HEK293 (cell line): Measurements from ENCODE around the gene FLYWCH1.

Experiments used
- FEZF1 ChIP-seq: fragments of 450-650 bp; formaldehyde crosslinking; IDR thresholded peaks from 2 replicates; pipeline ENCODE4 v1.5.1; 2016; ENCODE audit warnings: missing biosample characterization, missing genetic modification characterization
- GLI4 ChIP-seq: fragments of 450-650 bp; formaldehyde crosslinking; IDR thresholded peaks from 2 replicates; pipeline ENCODE4 v1.5.1; 2016; ENCODE audit warnings: missing biosample characterization, missing genetic modification characterization
- KLF1 ChIP-seq: fragments of 450-650 bp; formaldehyde crosslinking; IDR thresholded peaks from 2 replicates; pipeline ENCODE4 v1.5.1; 2016; ENCODE audit warnings: missing biosample characterization, missing genetic modification characterization
- MEIS1 ChIP-seq: sonication (generic); formaldehyde crosslinking; IDR thresholded peaks from 2 replicates; pipeline ENCODE4 v1.8.1; 2022; ENCODE audit warnings: missing genetic modification reagents, mild to moderate bottlenecking, borderline replicate concordance
- PRDM10 ChIP-seq: fragments of 450-650 bp; formaldehyde crosslinking; IDR thresholded peaks from 2 replicates; pipeline ENCODE4 v1.5.1; 2016; ENCODE audit warnings: missing biosample characterization, missing genetic modification characterization
- SCRT1 ChIP-seq: fragments of 450-650 bp; formaldehyde crosslinking; IDR thresholded peaks from 2 replicates; pipeline ENCODE4 v1.5.1; 2016; ENCODE audit warnings: missing biosample characterization, missing genetic modification characterization, borderline replicate concordance
- SCRT2 ChIP-seq: fragments of 450-650 bp; formaldehyde crosslinking; IDR thresholded peaks from 2 replicates; pipeline ENCODE4 v1.5.1; 2016; ENCODE audit warnings: missing biosample characterization, missing genetic modification characterization
- SP7 ChIP-seq: fragments of 450-650 bp; formaldehyde crosslinking; IDR thresholded peaks from 2 replicates; pipeline ENCODE4 v1.5.1; 2016; ENCODE audit warnings: missing biosample characterization, missing genetic modification characterization
- ZFP37 ChIP-seq: fragments of 450-650 bp; formaldehyde crosslinking; IDR thresholded peaks from 2 replicates; pipeline ENCODE4 v1.5.1; 2016; ENCODE audit warnings: missing biosample characterization, missing genetic modification characterization
- ZNF184 ChIP-seq: fragments of 450-650 bp; IDR thresholded peaks from 2 replicates; pipeline ENCODE4 v1.5.1; 2018; ENCODE audit warnings: missing biosample characterization, mild to moderate bottlenecking, missing genetic modification characterization
- ZNF19 ChIP-seq: fragments of 450-650 bp; formaldehyde crosslinking; IDR thresholded peaks from 2 replicates; pipeline ENCODE4; 2016; ENCODE audit warnings: missing biosample characterization, missing genetic modification characterization, low read depth
- ZNF202 ChIP-seq: fragments of 450-650 bp; formaldehyde crosslinking; IDR thresholded peaks from 2 replicates; pipeline ENCODE4 v1.5.1; 2016; ENCODE audit warnings: missing biosample characterization, missing genetic modification characterization, borderline replicate concordance
- ZNF211 ChIP-seq: fragments of 450-650 bp; formaldehyde crosslinking; IDR thresholded peaks from 2 replicates; pipeline ENCODE4 v1.5.1; 2016; ENCODE audit warnings: low read depth, missing biosample characterization, missing genetic modification characterization
- ZNF214 ChIP-seq: fragments of 450-650 bp; formaldehyde crosslinking; IDR thresholded peaks from 2 replicates; pipeline ENCODE4 v1.5.1; 2017; ENCODE audit warnings: missing biosample characterization, mild to moderate bottlenecking, missing genetic modification characterization, borderline replicate concordance
- ZNF223 ChIP-seq: fragments of 450-650 bp; formaldehyde crosslinking; IDR thresholded peaks from 2 replicates; pipeline ENCODE4 v1.5.1; 2016; ENCODE audit warnings: missing biosample characterization, missing genetic modification characterization
- ZNF350 ChIP-seq: fragments of 450-650 bp; formaldehyde crosslinking; IDR thresholded peaks from 2 replicates; pipeline ENCODE4 v1.5.0; 2017; ENCODE audit warnings: missing biosample characterization, mild to moderate bottlenecking, missing genetic modification characterization
- ZNF404 ChIP-seq: fragments of 450-650 bp; formaldehyde crosslinking; IDR thresholded peaks from 2 replicates; pipeline ENCODE4 v1.5.1; 2017; ENCODE audit warnings: missing biosample characterization, missing genetic modification characterization
- ZNF473 ChIP-seq: fragments of 450-650 bp; formaldehyde crosslinking; IDR thresholded peaks from 2 replicates; pipeline ENCODE4 v1.5.1; 2017; ENCODE audit warnings: missing biosample characterization, missing genetic modification characterization
- ZNF488 ChIP-seq: fragments of 450-650 bp; formaldehyde crosslinking; IDR thresholded peaks from 2 replicates; pipeline ENCODE4 v1.5.1; 2016; ENCODE audit warnings: missing biosample characterization, missing genetic modification characterization
- ZNF510 ChIP-seq: fragments of 450-650 bp; formaldehyde crosslinking; IDR thresholded peaks from 2 replicates; pipeline ENCODE4 v1.5.1; 2018; ENCODE audit warnings: mild to moderate bottlenecking, missing genetic modification characterization, missing biosample characterization; ENCODE audit not compliant: insufficient replicate concordance
- ZNF670 ChIP-seq: fragments of 450-650 bp; formaldehyde crosslinking; IDR thresholded peaks from 2 replicates; pipeline ENCODE4 v1.5.1; 2016; ENCODE audit warnings: missing biosample characterization, missing genetic modification characterization, low read depth
- ZNF677 ChIP-seq: fragments of 450-650 bp; IDR thresholded peaks from 2 replicates; pipeline ENCODE4 v1.5.0; 2018; ENCODE audit warnings: missing biosample characterization, mild to moderate bottlenecking, missing genetic modification characterization, moderate library complexity
- ZNF76 ChIP-seq: fragments of 450-650 bp; formaldehyde crosslinking; IDR thresholded peaks from 2 replicates; pipeline ENCODE4; 2016; ENCODE audit warnings: low read depth, missing biosample characterization, missing genetic modification characterization, borderline replicate concordance
- ZSCAN18 ChIP-seq: fragments of 450-650 bp; formaldehyde crosslinking; IDR thresholded peaks from 2 replicates; pipeline ENCODE4 v1.5.1; 2016; ENCODE audit warnings: missing biosample characterization, missing genetic modification characterization
- ZSCAN30 ChIP-seq: fragments of 450-650 bp; IDR thresholded peaks from 2 replicates; pipeline ENCODE4 v1.5.1; 2018; ENCODE audit warnings: missing biosample characterization, mild to moderate bottlenecking, missing genetic modification characterization, moderate library complexity
- TF ChIP-seq, protein P1 (sequence below): fragments of 450-650 bp; formaldehyde crosslinking; IDR thresholded peaks from 2 replicates; pipeline ENCODE4; 2016; ENCODE audit warnings: missing biosample characterization, missing genetic modification characterization
- TF ChIP-seq, protein P2 (sequence below): fragments of 450-650 bp; formaldehyde crosslinking; IDR thresholded peaks from 2 replicates; pipeline ENCODE4 v1.5.1; 2016; ENCODE audit warnings: missing biosample characterization, missing genetic modification characterization
- TF ChIP-seq, protein P3 (sequence below): fragments of 450-650 bp; formaldehyde crosslinking; IDR thresholded peaks from 2 replicates; pipeline ENCODE4 v1.5.1; 2016; ENCODE audit warnings: missing biosample characterization, missing genetic modification characterization
- TF ChIP-seq, protein P4 (sequence below): fragments of 450-650 bp; formaldehyde crosslinking; IDR thresholded peaks from 2 replicates; pipeline ENCODE4 v1.5.1; 2017; ENCODE audit warnings: missing biosample characterization, missing genetic modification characterization

FLYWCH1 gene

DNA sequence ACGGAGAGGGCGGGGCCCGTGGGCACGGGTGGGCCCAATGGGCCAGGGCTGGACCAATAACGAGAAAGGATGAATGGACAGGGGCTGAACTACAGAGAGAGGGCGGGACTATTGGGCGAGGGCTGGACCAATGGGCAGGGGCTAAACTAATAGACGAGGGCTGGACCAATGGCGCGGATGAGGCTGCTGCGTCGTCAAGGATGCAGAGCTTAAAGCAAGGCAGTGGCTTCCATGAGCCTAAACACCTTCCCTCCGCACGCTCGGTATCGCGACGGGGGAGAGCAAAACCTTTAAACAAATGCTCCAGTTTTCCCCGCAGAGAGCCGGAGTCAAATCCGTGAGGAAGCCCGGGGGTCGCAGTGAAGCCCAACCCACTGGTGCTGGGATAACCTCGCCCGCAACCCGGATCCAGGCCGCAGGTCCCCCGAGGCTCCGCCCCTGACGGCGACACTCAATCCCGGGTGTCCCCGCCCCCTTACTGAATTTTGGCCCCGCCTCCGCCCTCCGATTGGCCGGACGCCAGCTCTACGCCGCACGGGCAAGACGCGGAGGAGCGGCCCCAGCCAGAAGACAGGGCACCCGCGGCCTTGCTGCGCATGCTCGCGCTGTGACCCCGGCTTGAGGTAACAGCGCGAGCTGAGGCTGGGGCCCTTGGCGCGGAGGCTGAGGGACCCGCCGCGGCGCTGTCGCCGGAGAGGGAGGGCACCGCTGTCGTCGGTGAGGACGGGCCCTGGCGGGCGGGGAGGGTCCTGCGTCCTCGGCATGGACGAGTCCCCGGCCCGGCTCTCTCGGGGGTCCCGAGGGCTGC is 28.9 kb upstream of the FLYWCH1 start, which contains the start of gene FLYWCH2 (continued):
- TF ChIP-seq ZSCAN30 (peak; percentile 55; the same call in 1 of the 2 replicates), FEZF1 (tag by site-specific recombination) (no peak), ZNF214 (tag by site-specific recombination) (no peak), ZFP37 (tag by site-specific recombination) (no peak), ZNF404 (no peak), ZNF202 (tag by site-specific recombination) (no peak), ZNF223 (tag by site-specific recombination) (no peak), ZNF19 (no peak), ZNF670 (tag by site-specific recombination) (no peak), ZNF473 (tag by site-specific recombination) (no peak), MEIS1 (CRISPR knock-in tag) (no peak), ZNF677 (no peak), SP7 (tag by site-specific recombination) (peak; percentile 64), ZNF76 (no peak), SCRT1 (tag by site-specific recombination) (no peak), SCRT2 (tag by site-specific recombination) (no peak), ZNF211 (tag by site-specific recombination) (no peak), ZNF488 (tag by site-specific recombination) (no peak), ZNF184 (tag by site-specific recombination) (no peak), ZSCAN18 (tag by site-specific recombination) (no peak), ZNF510 (tag by site-specific recombination) (no peak), KLF1 (tag by site-specific recombination) (peak; percentile 33; the same call in 1 of the 2 replicates), GLI4 (tag by site-specific recombination) (no peak), ZNF350 (tag by site-specific recombination) (no peak), PRDM10 (tag by site-specific recombination) (peak; percentile 93)
- TF ChIP-seq, protein P1, sequence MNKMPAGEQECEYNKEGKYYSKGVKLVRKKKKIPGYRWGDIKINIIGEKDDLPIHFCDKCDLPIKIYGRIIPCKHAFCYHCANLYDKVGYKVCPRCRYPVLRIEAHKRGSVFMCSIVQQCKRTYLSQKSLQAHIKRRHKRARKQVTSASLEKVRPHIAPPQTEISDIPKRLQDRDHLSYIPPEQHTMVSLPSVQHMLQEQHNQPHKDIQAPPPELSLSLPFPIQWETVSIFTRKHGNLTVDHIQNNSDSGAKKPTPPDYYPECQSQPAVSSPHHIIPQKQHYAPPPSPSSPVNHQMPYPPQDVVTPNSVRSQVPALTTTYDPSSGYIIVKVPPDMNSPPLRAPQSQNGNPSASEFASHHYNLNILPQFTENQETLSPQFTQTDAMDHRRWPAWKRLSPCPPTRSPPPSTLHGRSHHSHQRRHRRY (tag by site-specific recombination) = no peak
- TF ChIP-seq, protein P2, sequence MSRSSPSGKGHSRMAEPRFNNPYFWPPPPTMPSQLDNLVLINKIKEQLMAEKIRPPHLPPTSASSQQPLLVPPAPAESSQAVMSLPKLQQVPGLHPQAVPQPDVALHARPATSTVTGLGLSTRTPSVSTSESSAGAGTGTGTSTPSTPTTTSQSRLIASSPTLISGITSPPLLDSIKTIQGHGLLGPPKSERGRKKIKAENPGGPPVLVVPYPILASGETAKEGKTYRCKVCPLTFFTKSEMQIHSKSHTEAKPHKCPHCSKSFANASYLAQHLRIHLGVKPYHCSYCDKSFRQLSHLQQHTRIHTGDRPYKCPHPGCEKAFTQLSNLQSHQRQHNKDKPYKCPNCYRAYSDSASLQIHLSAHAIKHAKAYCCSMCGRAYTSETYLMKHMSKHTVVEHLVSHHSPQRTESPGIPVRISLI (tag by site-specific recombination) = no peak
- TF ChIP-seq, protein P3, sequence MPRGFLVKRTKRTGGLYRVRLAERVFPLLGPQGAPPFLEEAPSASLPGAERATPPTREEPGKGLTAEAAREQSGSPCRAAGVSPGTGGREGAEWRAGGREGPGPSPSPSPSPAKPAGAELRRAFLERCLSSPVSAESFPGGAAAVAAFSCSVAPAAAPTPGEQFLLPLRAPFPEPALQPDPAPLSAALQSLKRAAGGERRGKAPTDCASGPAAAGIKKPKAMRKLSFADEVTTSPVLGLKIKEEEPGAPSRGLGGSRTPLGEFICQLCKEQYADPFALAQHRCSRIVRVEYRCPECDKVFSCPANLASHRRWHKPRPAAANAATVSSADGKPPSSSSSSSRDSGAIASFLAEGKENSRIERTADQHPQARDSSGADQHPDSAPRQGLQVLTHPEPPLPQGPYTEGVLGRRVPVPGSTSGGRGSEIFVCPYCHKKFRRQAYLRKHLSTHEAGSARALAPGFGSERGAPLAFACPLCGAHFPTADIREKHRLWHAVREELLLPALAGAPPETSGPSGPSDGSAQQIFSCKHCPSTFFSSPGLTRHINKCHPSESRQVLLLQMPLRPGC (tag by site-specific recombination) = 0 out of 2 replicates have a peak, but pooled peaks have one; percentile 34
- TF ChIP-seq, protein P4, sequence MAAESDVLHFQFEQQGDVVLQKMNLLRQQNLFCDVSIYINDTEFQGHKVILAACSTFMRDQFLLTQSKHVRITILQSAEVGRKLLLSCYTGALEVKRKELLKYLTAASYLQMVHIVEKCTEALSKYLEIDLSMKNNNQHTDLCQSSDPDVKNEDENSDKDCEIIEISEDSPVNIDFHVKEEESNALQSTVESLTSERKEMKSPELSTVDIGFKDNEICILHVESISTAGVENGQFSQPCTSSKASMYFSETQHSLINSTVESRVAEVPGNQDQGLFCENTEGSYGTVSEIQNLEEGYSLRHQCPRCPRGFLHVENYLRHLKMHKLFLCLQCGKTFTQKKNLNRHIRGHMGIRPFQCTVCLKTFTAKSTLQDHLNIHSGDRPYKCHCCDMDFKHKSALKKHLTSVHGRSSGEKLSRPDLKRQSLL (tag by site-specific recombination) = no peak
